Neural cell (in vitro differentiated cells): ENCODE data around the gene DUSP5. TPM values are rescaled to one million over a fixed set of nuclear protein-coding genes. Genes with fewer than 3 reads are reported as not detected.

ENCODE experiments used
- H2AFZ ChIP-seq: fragments of 200-600, 300-800 bp; sonication (generic), shearing (Covaris generic); 2 replicates; pipeline ENCODE4 v1.6.0; 2014; ENCODE audit warnings: low read depth, mild to moderate bottlenecking, antibody characterized with exemption, low read length, moderate library complexity
- H3F3A ChIP-seq: fragments of 200-600 bp; shearing (Covaris generic); 2 replicates; pipeline ENCODE4 v1.6.1; 2016; ENCODE audit warnings: mild to moderate bottlenecking, moderate library complexity, mixed read lengths, antibody characterized with exemption, low read length; ENCODE audit not compliant: insufficient read depth, poor library complexity, severe bottlenecking
- H3K27ac ChIP-seq: fragments of 200-600, 300-800 bp; sonication (generic), shearing (Covaris generic); 2 replicates; pipeline ENCODE4 v1.5.1; 2014; ENCODE audit warnings: mild to moderate bottlenecking, low read length, moderate library complexity
- H3K27me3 ChIP-seq: fragments of 300-800, 200-600 bp; sonication (generic), shearing (Covaris generic); 2 replicates; pipeline ENCODE4 v1.6.0; 2014; ENCODE audit warnings: mild to moderate bottlenecking, low read depth, low read length, moderate library complexity; ENCODE audit not compliant: insufficient read depth
- H3K36me3 ChIP-seq: fragments of 300-800, 200-600 bp; sonication (generic), shearing (Covaris generic); 2 replicates; pipeline ENCODE4 v1.5.1; 2014; ENCODE audit warnings: mild to moderate bottlenecking, antibody characterized with exemption, low read length, moderate library complexity; ENCODE audit not compliant: insufficient read depth
- H3K4me2 ChIP-seq: fragments of 300-800, 200-600 bp; sonication (generic), shearing (Covaris generic); 2 replicates; pipeline ENCODE4 v1.6.0; 2014; ENCODE audit warnings: mild to moderate bottlenecking, low read length
- H3K4me3 ChIP-seq: fragments of 300-800, 200-600 bp; sonication (generic), shearing (Covaris generic); 2 replicates; pipeline ENCODE4 v1.5.1; 2014; ENCODE audit warnings: mild to moderate bottlenecking, low read length, moderate library complexity
- H3K79me2 ChIP-seq: fragments of 200-600 bp; shearing (Covaris generic); replicated peaks from 2 replicates; pipeline ENCODE4 v1.6.0; 2014; ENCODE audit warnings: mild to moderate bottlenecking, low read length, moderate library complexity; ENCODE audit not compliant: insufficient read depth
- H3K9ac ChIP-seq: fragments of 300-800, 200-600 bp; sonication (generic), shearing (Covaris generic); 2 replicates; pipeline ENCODE4 v1.6.1; 2016; ENCODE audit warnings: mild to moderate bottlenecking, low read length, mixed read lengths
- H3K9me2 ChIP-seq: fragments of 200-600 bp; shearing (Covaris generic); 2 replicates; pipeline ENCODE4 v1.6.1; 2016; ENCODE audit warnings: mild to moderate bottlenecking, low read length, mixed read lengths; ENCODE audit not compliant: insufficient read depth
- H3K9me3 ChIP-seq: fragments of 200-600, 300-800 bp; sonication (generic), shearing (Covaris generic); 2 replicates; pipeline ENCODE4 v1.6.1; 2016; ENCODE audit warnings: mild to moderate bottlenecking, mixed run types, low read length, moderate library complexity, mixed read lengths
- H4K20me1 ChIP-seq: fragments of 200-600 bp; shearing (Covaris generic); 2 replicates; pipeline ENCODE4 v1.6.1; 2016; ENCODE audit warnings: mild to moderate bottlenecking, mixed run types; ENCODE audit not compliant: insufficient read depth
- EP300 ChIP-seq: fragments of 450-650 bp; conservative IDR thresholded peaks from 2 replicates; pipeline ENCODE4 v1.6.1; 2014; ENCODE audit warnings: antibody characterized with exemption, mild to moderate bottlenecking, moderate library complexity; ENCODE audit not compliant: poor library complexity, severe bottlenecking
- EZH2 ChIP-seq: fragments of 200-600, 300-800 bp; shearing (Covaris generic), sonication (generic); IDR thresholded peaks from 2 replicates; pipeline ENCODE4 v1.6.1; 2014; ENCODE audit warnings: antibody characterized with exemption, low read length, borderline replicate concordance, mild to moderate bottlenecking; ENCODE audit not compliant: insufficient read depth, poor library complexity, severe bottlenecking
- MXI1 ChIP-seq: fragments of 450-650 bp; conservative IDR thresholded peaks from 2 replicates; pipeline ENCODE4 v1.6.1; 2014; ENCODE audit warnings: antibody characterized with exemption, mild to moderate bottlenecking; ENCODE audit not compliant: poor library complexity, severe bottlenecking
- POLR2AphosphoS5 ChIP-seq: IDR thresholded peaks from 2 replicates; pipeline ENCODE4 v1.6.1; 2012
- RAD21 ChIP-seq: fragments of 450-650 bp; conservative IDR thresholded peaks from 2 replicates; pipeline ENCODE4 v1.6.1; 2014; ENCODE audit warnings: antibody characterized with exemption, mild to moderate bottlenecking, moderate library complexity
- SMC3 ChIP-seq: fragments of 450-650 bp; conservative IDR thresholded peaks from 2 replicates; pipeline ENCODE4 v1.6.1; 2014; ENCODE audit warnings: antibody characterized with exemption, mild to moderate bottlenecking, moderate library complexity; ENCODE audit not compliant: poor library complexity
- TAF1 ChIP-seq: IDR thresholded peaks from 2 replicates; pipeline ENCODE4 v1.6.1; 2012; ENCODE audit warnings: low read depth
- polyA minus RNA-seq: library from RNA; depleted of rRNA, polyadenylated mRNA; stranded (reverse); fragments of >200 nt; gene quantifications from 2 replicates; pipeline ENCODE4 v1.2.3, GENCODE V29; 2014
- polyA plus RNA-seq: library from polyadenylated mRNA; depleted of rRNA; stranded (reverse); fragments of >200 nt; gene quantifications from 2 replicates; pipeline ENCODE4 v1.2.3, GENCODE V29; 2014
- TF ChIP-seq, protein P1 (sequence below): IDR thresholded peaks from 2 replicates; pipeline ENCODE4 v1.6.1; 2012; ENCODE audit warnings: borderline replicate concordance
- TF ChIP-seq, protein P2 (sequence below): fragments of 450-650 bp; IDR thresholded peaks from 2 replicates; pipeline ENCODE4 v1.5.1; 2014; ENCODE audit warnings: antibody characterized with exemption, mild to moderate bottlenecking, moderate library complexity; ENCODE audit not compliant: poor library complexity, severe bottlenecking

DUSP5 gene, protein sequence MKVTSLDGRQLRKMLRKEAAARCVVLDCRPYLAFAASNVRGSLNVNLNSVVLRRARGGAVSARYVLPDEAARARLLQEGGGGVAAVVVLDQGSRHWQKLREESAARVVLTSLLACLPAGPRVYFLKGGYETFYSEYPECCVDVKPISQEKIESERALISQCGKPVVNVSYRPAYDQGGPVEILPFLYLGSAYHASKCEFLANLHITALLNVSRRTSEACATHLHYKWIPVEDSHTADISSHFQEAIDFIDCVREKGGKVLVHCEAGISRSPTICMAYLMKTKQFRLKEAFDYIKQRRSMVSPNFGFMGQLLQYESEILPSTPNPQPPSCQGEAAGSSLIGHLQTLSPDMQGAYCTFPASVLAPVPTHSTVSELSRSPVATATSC
- 1.2 and 2.2 TPM in 2 replicates for polyA plus RNA-seq
- polyA minus RNA-seq, result 2.9 and 4.1 TPM in 2 replicates

DNA sequence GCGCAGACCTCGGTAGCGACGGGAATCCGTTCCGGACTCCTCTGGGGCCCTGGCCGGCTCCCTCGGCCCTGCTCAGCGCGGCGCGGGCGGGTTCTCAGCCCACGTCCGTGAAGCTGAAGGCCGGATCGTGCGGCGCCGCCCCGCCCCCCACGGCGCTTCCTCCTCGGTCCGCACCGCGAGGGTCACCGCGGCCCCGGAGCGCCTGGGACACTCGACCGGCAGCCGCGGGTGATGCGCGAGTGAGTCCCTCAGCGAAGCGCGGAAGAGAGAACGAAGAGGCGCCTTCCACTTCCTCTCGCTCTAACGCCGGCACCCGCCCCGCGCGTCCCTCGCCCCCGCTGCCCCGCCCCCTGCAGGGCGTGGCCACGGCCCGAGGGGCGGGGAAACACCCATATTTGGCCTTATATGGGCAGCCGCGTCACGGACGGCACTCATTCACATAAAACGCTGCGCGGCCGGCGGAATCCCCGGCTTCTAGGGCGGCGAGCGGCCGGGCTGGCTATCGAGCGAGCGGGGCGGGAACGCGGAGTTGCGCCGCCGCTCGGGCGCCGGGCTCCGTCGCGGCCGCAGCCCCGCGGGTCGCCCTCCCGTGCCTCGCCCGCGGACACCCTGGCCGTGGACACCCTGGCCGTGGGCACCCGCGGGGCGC is at the start of gene DUSP5:
TSS of gene DUSP5 (plus strand) at position 470 of the 649 bp plus-strand sequence. CDS start 215 bp downstream, outside the sequence.
- Histone ChIP-seq H3K27me3 (peaks cover 50% of the 10 kb centered on the region), H3K27ac (peak within 1 kb of the TSS; percentile 44), H4K20me1 (no peaks in the 10 kb centered on the region), H3K4me2 (peak within 1 kb of the TSS; percentile 2), H3K9me3 (no peaks in the 10 kb centered on the region), H3K79me2 (no peaks in the 10 kb centered on the region), H3K36me3 (no peaks in the 10 kb centered on the region), H3K9me2 (no peaks in the 10 kb centered on the region), H3K4me3 (peak within 1 kb of the TSS; percentile 86), H3F3A (no peaks in the 10 kb centered on the region), H3K9ac (peak within 1 kb of the TSS; percentile 82), H2AFZ (no peak within 1 kb of the TSS)
- TF ChIP-seq, protein P1, sequence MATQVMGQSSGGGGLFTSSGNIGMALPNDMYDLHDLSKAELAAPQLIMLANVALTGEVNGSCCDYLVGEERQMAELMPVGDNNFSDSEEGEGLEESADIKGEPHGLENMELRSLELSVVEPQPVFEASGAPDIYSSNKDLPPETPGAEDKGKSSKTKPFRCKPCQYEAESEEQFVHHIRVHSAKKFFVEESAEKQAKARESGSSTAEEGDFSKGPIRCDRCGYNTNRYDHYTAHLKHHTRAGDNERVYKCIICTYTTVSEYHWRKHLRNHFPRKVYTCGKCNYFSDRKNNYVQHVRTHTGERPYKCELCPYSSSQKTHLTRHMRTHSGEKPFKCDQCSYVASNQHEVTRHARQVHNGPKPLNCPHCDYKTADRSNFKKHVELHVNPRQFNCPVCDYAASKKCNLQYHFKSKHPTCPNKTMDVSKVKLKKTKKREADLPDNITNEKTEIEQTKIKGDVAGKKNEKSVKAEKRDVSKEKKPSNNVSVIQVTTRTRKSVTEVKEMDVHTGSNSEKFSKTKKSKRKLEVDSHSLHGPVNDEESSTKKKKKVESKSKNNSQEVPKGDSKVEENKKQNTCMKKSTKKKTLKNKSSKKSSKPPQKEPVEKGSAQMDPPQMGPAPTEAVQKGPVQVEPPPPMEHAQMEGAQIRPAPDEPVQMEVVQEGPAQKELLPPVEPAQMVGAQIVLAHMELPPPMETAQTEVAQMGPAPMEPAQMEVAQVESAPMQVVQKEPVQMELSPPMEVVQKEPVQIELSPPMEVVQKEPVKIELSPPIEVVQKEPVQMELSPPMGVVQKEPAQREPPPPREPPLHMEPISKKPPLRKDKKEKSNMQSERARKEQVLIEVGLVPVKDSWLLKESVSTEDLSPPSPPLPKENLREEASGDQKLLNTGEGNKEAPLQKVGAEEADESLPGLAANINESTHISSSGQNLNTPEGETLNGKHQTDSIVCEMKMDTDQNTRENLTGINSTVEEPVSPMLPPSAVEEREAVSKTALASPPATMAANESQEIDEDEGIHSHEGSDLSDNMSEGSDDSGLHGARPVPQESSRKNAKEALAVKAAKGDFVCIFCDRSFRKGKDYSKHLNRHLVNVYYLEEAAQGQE, result peak; percentile 63
- TF ChIP-seq EP300 (no peak), TAF1 (peak; percentile 71), EZH2 (no peak), POLR2AphosphoS5 (peak; percentile 75), RAD21 (peak; percentile 26), SMC3 (no peak), MXI1 (peak; percentile 36)
- TF ChIP-seq, protein P2, sequence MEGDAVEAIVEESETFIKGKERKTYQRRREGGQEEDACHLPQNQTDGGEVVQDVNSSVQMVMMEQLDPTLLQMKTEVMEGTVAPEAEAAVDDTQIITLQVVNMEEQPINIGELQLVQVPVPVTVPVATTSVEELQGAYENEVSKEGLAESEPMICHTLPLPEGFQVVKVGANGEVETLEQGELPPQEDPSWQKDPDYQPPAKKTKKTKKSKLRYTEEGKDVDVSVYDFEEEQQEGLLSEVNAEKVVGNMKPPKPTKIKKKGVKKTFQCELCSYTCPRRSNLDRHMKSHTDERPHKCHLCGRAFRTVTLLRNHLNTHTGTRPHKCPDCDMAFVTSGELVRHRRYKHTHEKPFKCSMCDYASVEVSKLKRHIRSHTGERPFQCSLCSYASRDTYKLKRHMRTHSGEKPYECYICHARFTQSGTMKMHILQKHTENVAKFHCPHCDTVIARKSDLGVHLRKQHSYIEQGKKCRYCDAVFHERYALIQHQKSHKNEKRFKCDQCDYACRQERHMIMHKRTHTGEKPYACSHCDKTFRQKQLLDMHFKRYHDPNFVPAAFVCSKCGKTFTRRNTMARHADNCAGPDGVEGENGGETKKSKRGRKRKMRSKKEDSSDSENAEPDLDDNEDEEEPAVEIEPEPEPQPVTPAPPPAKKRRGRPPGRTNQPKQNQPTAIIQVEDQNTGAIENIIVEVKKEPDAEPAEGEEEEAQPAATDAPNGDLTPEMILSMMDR, result no peak

DNA sequence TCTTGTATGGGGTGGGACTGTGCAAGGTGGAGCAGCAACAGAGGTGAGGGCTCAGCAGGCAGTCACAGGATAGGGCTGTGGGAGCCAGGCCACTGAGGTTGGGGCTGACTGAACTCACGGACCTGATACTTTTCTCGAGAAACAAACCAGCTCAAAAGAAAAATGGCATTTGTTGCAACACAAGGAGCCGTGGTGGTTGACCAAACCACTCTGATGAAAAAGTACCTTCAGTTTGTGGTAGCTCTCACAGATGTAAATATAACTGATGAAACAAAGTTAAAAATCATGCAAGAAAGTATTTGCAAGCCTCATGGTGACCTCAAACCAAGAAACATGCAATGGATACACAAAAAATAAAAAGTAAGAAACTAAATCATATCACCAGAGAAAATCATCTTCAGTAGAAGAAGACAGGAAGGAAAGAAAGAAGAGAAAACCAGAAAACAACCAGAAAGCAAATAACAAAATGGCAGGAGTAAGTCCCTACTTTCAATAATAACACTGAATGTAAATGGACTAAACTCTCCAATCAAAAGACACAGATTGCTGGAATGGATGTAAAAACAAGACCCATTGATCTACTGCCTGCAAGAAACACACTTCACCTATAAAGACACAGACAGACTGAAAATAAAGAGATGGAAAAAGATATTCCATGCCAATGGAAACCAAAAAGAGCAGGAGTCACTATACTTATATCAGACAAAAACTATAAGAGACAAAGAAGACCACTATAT is 48.9 kb upstream of the DUSP5 start:
- H3K27ac ChIP-seq, result no peak overlapping the region
- TF ChIP-seq POLR2AphosphoS5, result no peak
- TF ChIP-seq SMC3, result no peak
- TF ChIP-seq RAD21, result no peak
- TF ChIP-seq EZH2, result no peak
- no peak for TF ChIP-seq MXI1
- TF ChIP-seq EP300, result no peak
- TF ChIP-seq TAF1, result no peak
- TF ChIP-seq, protein P2, result no peak
- TF ChIP-seq, protein P1, result no peak
- H3K9ac ChIP-seq, result no peak overlapping the region
- H3K9me3 ChIP-seq, result no peaks in the 10 kb centered on the region
- H3F3A ChIP-seq, result no peaks in the 10 kb centered on the region
- no peak overlapping the region for H3K4me3 ChIP-seq
- H3K36me3 ChIP-seq, result no peaks in the 10 kb centered on the region
- H3K4me2 ChIP-seq, result no peak overlapping the region
- H2AFZ ChIP-seq, result no peak overlapping the region
- H3K27me3 ChIP-seq, result no peaks in the 10 kb centered on the region
- no peaks in the 10 kb centered on the region for H3K9me2 ChIP-seq
- no peaks in the 10 kb centered on the region for H4K20me1 ChIP-seq
- no peaks in the 10 kb centered on the region for H3K79me2 ChIP-seq
